Measurements from ENCODE around the gene AGBL1.

AGBL1 gene

DNA sequence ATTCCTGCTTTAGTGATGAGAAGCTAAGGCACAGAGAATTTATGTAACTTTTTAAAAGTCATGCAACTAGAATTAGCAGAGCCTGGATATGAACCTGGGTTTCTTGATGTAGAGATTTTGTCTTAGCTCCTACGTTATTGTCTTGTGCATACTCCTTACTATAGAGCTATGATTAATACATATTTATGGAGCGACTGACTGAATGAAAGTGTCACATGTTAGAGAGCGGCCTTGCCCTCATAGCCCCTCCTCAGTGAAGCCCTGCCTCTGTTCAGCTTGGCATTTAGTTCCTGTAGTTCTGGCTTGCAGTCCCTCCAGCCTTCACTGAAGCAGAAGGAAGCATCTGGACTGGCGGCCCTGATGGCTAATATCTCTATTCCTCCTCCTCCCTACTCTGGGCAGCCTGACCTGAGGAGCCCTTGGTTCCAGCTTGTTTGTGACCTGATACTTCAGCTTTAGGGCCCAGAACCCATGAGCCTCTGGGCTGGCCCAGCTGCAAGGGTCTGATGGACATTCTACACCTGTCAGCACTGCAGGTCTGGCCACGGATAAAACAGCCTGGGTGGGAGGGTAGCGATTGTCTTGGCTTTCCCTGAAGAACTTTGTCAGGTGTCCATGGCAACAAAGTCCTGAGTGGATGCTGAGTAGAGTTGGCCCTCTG is 13.4 kb upstream of the AGBL1 start:
- no peak overlapping the region for H2AFZ ChIP-seq (ENCODE audit: low read depth, low read length)
- no peak overlapping the region for H2AK5ac ChIP-seq (ENCODE audit: low read length, severe bottlenecking)
- no peak overlapping the region for H2BK12ac ChIP-seq (ENCODE audit: low read length in 2 of 2)
- 82% methylated on average over 5 of the region's 6 CpGs for WGBS
- no peak overlapping the region for H3K27ac ChIP-seq (ENCODE audit: low read length, poor library complexity, severe bottlenecking)
- no peak overlapping the region for H3K4me3 ChIP-seq (ENCODE audit: insufficient read depth in 1 of 2, low read depth in 1 of 2, low read length in 2 of 2)
- H3K36me3 ChIP-seq (ENCODE audit: control insufficient read depth in 1 of 2, insufficient read depth in 2 of 2, low read depth in 1 of 2, low read length in 2 of 2): no peaks in the 10 kb centered on the region
- no peak for DNase-seq
- H3K18ac ChIP-seq (ENCODE audit: low read depth in 1 of 2, low read length in 2 of 2): no peak overlapping the region
- H4K91ac ChIP-seq (ENCODE audit: low read length): no peak overlapping the region
- H2BK5ac ChIP-seq (ENCODE audit: low read depth, low read length, poor library complexity, severe bottlenecking): no peak overlapping the region
- no peak overlapping the region for H3K4me2 ChIP-seq (ENCODE audit: low read length, poor library complexity, severe bottlenecking)
- no peak overlapping the region for H4K8ac ChIP-seq (ENCODE audit: low read length)
- no peak overlapping the region for H3K4ac ChIP-seq (ENCODE audit: low read depth in 1 of 2, low read length in 2 of 2)
- H2BK15ac ChIP-seq (ENCODE audit: low read depth, poor library complexity, severe bottlenecking): no peak overlapping the region
- no peaks in the 10 kb centered on the region for H3K79me1 ChIP-seq (replicated peaks; ENCODE audit: low read length, poor library complexity, severe bottlenecking)
- no peaks in the 10 kb centered on the region for H3K4me1 ChIP-seq (ENCODE audit: control insufficient read depth, insufficient read depth, low read depth, low read length)
- H3K14ac ChIP-seq (ENCODE audit: low read length in 2 of 2): no peak overlapping the region
- H3K9me3 ChIP-seq (ENCODE audit: control insufficient read depth, low read length): no peaks in the 10 kb centered on the region
- no peak overlapping the region for H3K9ac ChIP-seq (ENCODE audit: low read length)
- H3K27me3 ChIP-seq (ENCODE audit: control insufficient read depth in 1 of 2, insufficient read depth in 1 of 2, low read length in 2 of 2): peaks cover 0 to 4% of the 10 kb centered on the region in 2 experiments
- H3K23ac ChIP-seq (ENCODE audit: low read length in 2 of 2): no peak overlapping the region
- no peak overlapping the region for H2BK120ac ChIP-seq (ENCODE audit: low read depth, low read length)

GRCh38 chr15:86073281-86073680 is 6.4 kb upstream of the AGBL1 start:
- Histone ChIP-seq H3K4me3 (ENCODE audit: insufficient read depth in 1 of 2, low read depth in 1 of 2, low read length in 2 of 2) (no peak overlapping the region), H3K4me1 (ENCODE audit: control insufficient read depth, insufficient read depth, low read depth, low read length) (no peaks in the 10 kb centered on the region), H3K4ac (ENCODE audit: low read depth in 1 of 2, low read length in 2 of 2) (no peak overlapping the region), H3K79me1 (replicated peaks; ENCODE audit: low read length, poor library complexity, severe bottlenecking) (no peaks in the 10 kb centered on the region), H3K9ac (ENCODE audit: low read length) (no peak overlapping the region), H3K23ac (ENCODE audit: low read length in 2 of 2) (no peak overlapping the region), H3K14ac (ENCODE audit: low read length in 2 of 2) (no peak overlapping the region), H3K9me3 (ENCODE audit: control insufficient read depth, low read length) (no peaks in the 10 kb centered on the region), H2AK5ac (ENCODE audit: low read length, severe bottlenecking) (no peak overlapping the region), H4K8ac (ENCODE audit: low read length) (no peak overlapping the region), H3K27ac (ENCODE audit: low read length, poor library complexity, severe bottlenecking) (no peak overlapping the region), H2AFZ (ENCODE audit: low read depth, low read length) (no peak overlapping the region), H3K36me3 (ENCODE audit: control insufficient read depth in 1 of 2, insufficient read depth in 2 of 2, low read depth in 1 of 2, low read length in 2 of 2) (no peaks in the 10 kb centered on the region), H3K4me2 (ENCODE audit: low read length, poor library complexity, severe bottlenecking) (no peak overlapping the region), H2BK15ac (ENCODE audit: low read depth, poor library complexity, severe bottlenecking) (no peak overlapping the region), H4K91ac (ENCODE audit: low read length) (no peak overlapping the region), H3K27me3 (ENCODE audit: control insufficient read depth in 1 of 2, insufficient read depth in 1 of 2, low read length in 2 of 2) (no peaks in the 10 kb centered on the region), H2BK5ac (ENCODE audit: low read depth, low read length, poor library complexity, severe bottlenecking) (no peak overlapping the region), H2BK12ac (ENCODE audit: low read length in 2 of 2) (no peak overlapping the region), H3K18ac (ENCODE audit: low read depth in 1 of 2, low read length in 2 of 2) (no peak overlapping the region), H2BK120ac (ENCODE audit: low read depth, low read length) (no peak overlapping the region)
- DNase-seq: no peak
- no CpG with 5 or more reads among the region's 1 CpG for WGBS

DNA sequence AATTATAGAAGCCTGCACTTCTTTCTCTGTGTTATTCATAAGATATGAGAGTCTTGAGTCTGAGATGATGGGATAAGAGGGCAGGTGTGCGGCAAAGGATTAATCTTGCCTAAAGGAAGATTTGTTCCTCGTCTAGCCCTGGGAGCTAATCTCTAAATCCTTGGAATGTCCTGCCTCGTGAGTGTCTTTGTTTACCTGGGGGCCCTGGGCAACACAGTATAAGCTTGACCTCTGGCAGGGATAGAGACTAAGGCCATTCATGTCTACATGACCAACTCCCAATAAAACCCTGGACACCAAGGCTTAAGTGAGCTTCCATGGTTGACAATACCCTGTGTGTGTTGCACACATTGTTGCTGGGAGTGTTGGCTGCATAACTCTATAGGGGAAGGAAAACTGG is 3.2 kb upstream of the AGBL1 start:
- H4K8ac ChIP-seq (ENCODE audit: low read length): no peak overlapping the region
- H3K36me3 ChIP-seq (ENCODE audit: control insufficient read depth in 1 of 2, insufficient read depth in 2 of 2, low read depth in 1 of 2, low read length in 2 of 2): no peaks in the 10 kb centered on the region
- no peak overlapping the region for H3K18ac ChIP-seq (ENCODE audit: low read depth in 1 of 2, low read length in 2 of 2)
- no peaks in the 10 kb centered on the region for H3K79me1 ChIP-seq (replicated peaks; ENCODE audit: low read length, poor library complexity, severe bottlenecking)
- no peak overlapping the region for H3K27ac ChIP-seq (ENCODE audit: low read length, poor library complexity, severe bottlenecking)
- H3K9ac ChIP-seq (ENCODE audit: low read length): no peak overlapping the region
- no peak overlapping the region for H2AK5ac ChIP-seq (ENCODE audit: low read length, severe bottlenecking)
- H3K23ac ChIP-seq (ENCODE audit: low read length in 2 of 2): no peak overlapping the region
- H3K14ac ChIP-seq (ENCODE audit: low read length in 2 of 2): no peak overlapping the region
- no peak overlapping the region for H4K91ac ChIP-seq (ENCODE audit: low read length)
- H3K4ac ChIP-seq (ENCODE audit: low read depth in 1 of 2, low read length in 2 of 2): no peak overlapping the region
- no peak overlapping the region for H2BK12ac ChIP-seq (ENCODE audit: low read length in 2 of 2)
- no peak overlapping the region for H2AFZ ChIP-seq (ENCODE audit: low read depth, low read length)
- H2BK15ac ChIP-seq (ENCODE audit: low read depth, poor library complexity, severe bottlenecking): no peak overlapping the region
- H3K9me3 ChIP-seq (ENCODE audit: control insufficient read depth, low read length): no peaks in the 10 kb centered on the region
- H2BK5ac ChIP-seq (ENCODE audit: low read depth, low read length, poor library complexity, severe bottlenecking): no peak overlapping the region
- 66% methylated on average over 3 of the region's 3 CpGs for WGBS
- no peak overlapping the region for H3K4me3 ChIP-seq (ENCODE audit: insufficient read depth in 1 of 2, low read depth in 1 of 2, low read length in 2 of 2)
- DNase-seq: no peak
- no peaks in the 10 kb centered on the region for H3K4me1 ChIP-seq (ENCODE audit: control insufficient read depth, insufficient read depth, low read depth, low read length)
- no peak overlapping the region for H2BK120ac ChIP-seq (ENCODE audit: low read depth, low read length)
- no peaks in the 10 kb centered on the region for H3K27me3 ChIP-seq (ENCODE audit: control insufficient read depth in 1 of 2, insufficient read depth in 1 of 2, low read length in 2 of 2)
- H3K4me2 ChIP-seq (ENCODE audit: low read length, poor library complexity, severe bottlenecking): no peak overlapping the region

DNA sequence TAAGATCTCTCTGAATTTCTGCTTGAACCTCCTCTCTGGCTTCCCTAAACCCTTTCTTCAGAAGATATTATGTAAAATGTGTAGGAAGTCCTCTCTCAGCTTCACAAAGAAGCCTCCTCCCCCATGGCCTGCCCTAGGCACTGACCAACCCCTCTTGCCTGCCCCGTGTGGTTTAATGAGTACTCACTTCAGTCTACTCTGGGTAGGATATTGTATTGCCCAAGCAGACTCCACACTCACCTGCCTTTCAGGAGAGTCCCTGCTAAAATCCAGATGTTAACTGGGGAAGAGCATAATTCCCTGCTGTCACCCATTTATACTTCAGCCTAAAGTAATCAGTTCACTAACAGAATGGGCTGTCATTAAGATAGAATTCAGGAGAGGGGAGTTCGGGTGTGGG is 2.6 kb upstream of the AGBL1 start:
- DNase-seq: no peak
- no peaks in the 10 kb centered on the region for H3K36me3 ChIP-seq (ENCODE audit: control insufficient read depth in 1 of 2, insufficient read depth in 2 of 2, low read depth in 1 of 2, low read length in 2 of 2)
- no peak overlapping the region for H2AK5ac ChIP-seq (ENCODE audit: low read length, severe bottlenecking)
- H2BK5ac ChIP-seq (ENCODE audit: low read depth, low read length, poor library complexity, severe bottlenecking): no peak overlapping the region
- no peak overlapping the region for H3K4ac ChIP-seq (ENCODE audit: low read depth in 1 of 2, low read length in 2 of 2)
- no peak overlapping the region for H3K14ac ChIP-seq (ENCODE audit: low read length in 2 of 2)
- H4K91ac ChIP-seq (ENCODE audit: low read length): no peak overlapping the region
- H2BK120ac ChIP-seq (ENCODE audit: low read depth, low read length): no peak overlapping the region
- no peaks in the 10 kb centered on the region for H3K27me3 ChIP-seq (ENCODE audit: control insufficient read depth in 1 of 2, insufficient read depth in 1 of 2, low read length in 2 of 2)
- no peaks in the 10 kb centered on the region for H3K9me3 ChIP-seq (ENCODE audit: control insufficient read depth, low read length)
- H3K79me1 ChIP-seq (replicated peaks; ENCODE audit: low read length, poor library complexity, severe bottlenecking): no peaks in the 10 kb centered on the region
- H3K18ac ChIP-seq (ENCODE audit: low read depth in 1 of 2, low read length in 2 of 2): no peak overlapping the region
- WGBS: 51% methylated on average over 2 of the region's 2 CpGs
- no peak overlapping the region for H2BK12ac ChIP-seq (ENCODE audit: low read length in 2 of 2)
- no peak overlapping the region for H3K4me3 ChIP-seq (ENCODE audit: insufficient read depth in 1 of 2, low read depth in 1 of 2, low read length in 2 of 2)
- H3K4me1 ChIP-seq (ENCODE audit: control insufficient read depth, insufficient read depth, low read depth, low read length): no peaks in the 10 kb centered on the region
- H3K27ac ChIP-seq (ENCODE audit: low read length, poor library complexity, severe bottlenecking): no peak overlapping the region
- no peak overlapping the region for H2BK15ac ChIP-seq (ENCODE audit: low read depth, poor library complexity, severe bottlenecking)
- H3K23ac ChIP-seq (ENCODE audit: low read length in 2 of 2): no peak overlapping the region
- no peak overlapping the region for H2AFZ ChIP-seq (ENCODE audit: low read depth, low read length)
- no peak overlapping the region for H3K4me2 ChIP-seq (ENCODE audit: low read length, poor library complexity, severe bottlenecking)
- H4K8ac ChIP-seq (ENCODE audit: low read length): no peak overlapping the region
- no peak overlapping the region for H3K9ac ChIP-seq (ENCODE audit: low read length)

Measured in mesenchymal stem cell (in vitro differentiated cells and primary cell).